Uterus (tissue), 4 donors: Measurements from ENCODE around the gene MBLAC2. TPM values are rescaled to one million over a fixed set of nuclear protein-coding genes. Genes with fewer than 3 reads are reported as not detected.

Experiments
- DNase-seq, 2 donors: peaks; one replicate each; pipeline ENCODE4 v3.0.0-alpha.2; 2019 to 2020
- H3K27ac ChIP-seq, 2 donors: fragments of 200-600 bp; sonication (generic); 1 replicate in 1 of 2; 2 replicates in 1 of 2; pipeline ENCODE4 v1.5.1; 2016 to 2018
- H3K27me3 ChIP-seq, 2 donors: fragments of 200-600 bp; sonication (generic); one replicate each; pipeline ENCODE4 v1.5.1; 2018 to 2019; ENCODE audit warnings: control low read depth in 1 of 2
- H3K36me3 ChIP-seq, 2 donors: fragments of 200-600 bp; sonication (generic); one replicate each; pipeline ENCODE4 v1.5.1; 2019; ENCODE audit warnings: control low read depth in 1 of 2
- H3K4me1 ChIP-seq, 2 donors: fragments of 200-600 bp; sonication (generic); one replicate each; pipeline ENCODE4 v1.5.1; 2018 to 2019; ENCODE audit warnings: control low read depth in 1 of 2
- H3K4me3 ChIP-seq, 2 donors: fragments of 200-600 bp; sonication (generic); 1 replicate in 1 of 2; 2 replicates in 1 of 2; pipeline ENCODE4 v1.5.1; 2018 to 2019; ENCODE audit warnings: mild to moderate bottlenecking in 1 of 2
- H3K9me3 ChIP-seq, 2 donors: fragments of 200-600 bp; sonication (generic); one replicate each; pipeline ENCODE4 v1.5.1; 2019; ENCODE audit warnings: control low read depth in 1 of 2
- POLR2A ChIP-seq, 2 donors: fragments of 450-650 bp; IDR thresholded peaks; one replicate each; pipeline ENCODE4 v1.6.1; 2016; ENCODE audit warnings: antibody characterized with exemption in 2 of 2, mild to moderate bottlenecking in 1 of 2, moderate library complexity in 1 of 2
- intact Hi-C: fragments of 100-400 bp; cut with DNase I; formaldehyde crosslinking; loops from one replicate; pipeline ENCODE4 v1.15.1; 2023; ENCODE audit warnings: low total_unique reads
- total RNA-seq, 4 donors: library from RNA; depleted of rRNA in 3 of 4; stranded (reverse); fragments of >200 nt in 3 of 4; gene quantifications; one replicate each; pipeline versions ENCODE4 v1.1.0 to v1.2.4, GENCODE V29; 2014 to 2023
- TF ChIP-seq, protein P1 (sequence below), 4 experiments: fragments of 200-600 bp in 2 of 4; fragments of 450-650 bp in 2 of 4; sonication (generic) in 2 of 4; IDR thresholded peaks; one replicate each; pipeline ENCODE4 v1.5.1; 2016 to 2019; ENCODE audit warnings: antibody characterized with exemption in 4 of 4, mild to moderate bottlenecking in 2 of 4, moderate library complexity in 1 of 4
- donor health status: DM: yes; HTN: yes; CAD: no.

MBLAC2 gene
- total RNA-seq, 4 donors from 2014 or later, result 2.9 to 16.4 (median 10.7) TPM

- Histone ChIP-seq H3K9me3 (no peaks in the 10 kb centered on the region), H3K36me3 (no peaks in the 10 kb centered on the region), H3K4me1 (no peaks in the 10 kb centered on the region), H3K27ac (peak overlapping the region; percentile 58 to 73), H3K4me3 (peak overlapping the region; percentile 80 to 93), H3K27me3 (no peaks in the 10 kb centered on the region)
- DNase-seq, result peak; percentile 18 to 21
- no peak for TF ChIP-seq POLR2A (IDR thresholded peaks at IDR 0.05)
- TF ChIP-seq, protein P1, sequence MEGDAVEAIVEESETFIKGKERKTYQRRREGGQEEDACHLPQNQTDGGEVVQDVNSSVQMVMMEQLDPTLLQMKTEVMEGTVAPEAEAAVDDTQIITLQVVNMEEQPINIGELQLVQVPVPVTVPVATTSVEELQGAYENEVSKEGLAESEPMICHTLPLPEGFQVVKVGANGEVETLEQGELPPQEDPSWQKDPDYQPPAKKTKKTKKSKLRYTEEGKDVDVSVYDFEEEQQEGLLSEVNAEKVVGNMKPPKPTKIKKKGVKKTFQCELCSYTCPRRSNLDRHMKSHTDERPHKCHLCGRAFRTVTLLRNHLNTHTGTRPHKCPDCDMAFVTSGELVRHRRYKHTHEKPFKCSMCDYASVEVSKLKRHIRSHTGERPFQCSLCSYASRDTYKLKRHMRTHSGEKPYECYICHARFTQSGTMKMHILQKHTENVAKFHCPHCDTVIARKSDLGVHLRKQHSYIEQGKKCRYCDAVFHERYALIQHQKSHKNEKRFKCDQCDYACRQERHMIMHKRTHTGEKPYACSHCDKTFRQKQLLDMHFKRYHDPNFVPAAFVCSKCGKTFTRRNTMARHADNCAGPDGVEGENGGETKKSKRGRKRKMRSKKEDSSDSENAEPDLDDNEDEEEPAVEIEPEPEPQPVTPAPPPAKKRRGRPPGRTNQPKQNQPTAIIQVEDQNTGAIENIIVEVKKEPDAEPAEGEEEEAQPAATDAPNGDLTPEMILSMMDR (IDR thresholded peaks at IDR 0.05), result no peak
- intact Hi-C loops, result no loop called here
Measured at GRCh38 chr5:90473396-90474234, 956 bp downstream of the MBLAC2 start.

DNA sequence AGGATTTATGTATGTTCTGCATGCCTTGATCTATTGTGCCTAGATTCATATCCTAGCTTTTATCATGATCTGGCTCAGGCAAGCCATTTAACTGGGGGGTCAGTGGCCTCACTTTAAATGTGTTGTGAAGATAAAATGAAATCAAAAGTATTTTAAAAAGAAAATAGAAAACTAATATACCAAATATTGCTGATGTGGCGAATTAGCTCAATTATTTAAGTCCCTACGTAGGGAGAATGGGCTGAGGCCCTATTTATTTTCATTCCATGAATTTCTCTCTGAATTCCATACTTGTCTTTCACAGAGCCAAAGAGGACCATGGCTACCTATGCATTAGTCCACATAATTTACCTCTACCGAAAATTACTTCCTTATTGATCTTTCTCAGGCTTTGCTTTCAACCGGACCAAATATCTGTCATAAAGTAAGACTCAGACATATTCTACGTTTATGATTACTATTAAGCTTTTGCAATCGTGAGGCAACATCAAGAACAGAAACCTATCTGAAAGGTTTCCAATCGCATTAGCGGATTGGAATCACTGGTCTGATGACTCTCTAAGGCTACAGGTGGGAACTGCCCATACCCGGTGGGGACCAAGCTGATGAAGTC lies 1.7 kb downstream of the MBLAC2 start:
- Histone ChIP-seq H3K4me3 (peak overlapping the region; percentile 80 to 93), H3K9me3 (no peaks in the 10 kb centered on the region), H3K27me3 (no peaks in the 10 kb centered on the region), H3K36me3 (no peaks in the 10 kb centered on the region), H3K27ac (no peak overlapping the region), H3K4me1 (no peaks in the 10 kb centered on the region)
- DNase-seq, result no peak
- intact Hi-C loops, result no loop called here
- TF ChIP-seq, protein P1 (IDR thresholded peaks at IDR 0.05), result no peak
- TF ChIP-seq POLR2A (IDR thresholded peaks at IDR 0.05), result no peak

DNA sequence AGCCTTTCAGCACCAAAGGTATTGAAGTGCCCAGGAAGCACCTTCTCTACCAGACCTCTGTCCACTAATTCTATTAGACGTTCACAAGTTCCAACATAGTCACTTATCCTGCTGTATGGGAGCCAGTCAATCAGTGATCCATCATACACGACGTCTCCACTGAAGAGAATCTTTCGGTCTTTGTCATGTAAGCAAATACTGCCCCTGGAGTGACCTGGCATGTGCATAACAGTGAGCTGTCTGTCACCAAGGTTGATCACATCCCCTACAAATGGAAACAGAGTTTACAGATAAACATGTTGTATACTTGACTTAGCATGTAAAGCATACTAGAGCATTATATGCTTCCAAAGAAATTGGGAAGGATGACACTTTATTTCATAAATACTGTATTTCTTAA lies 13.3 kb downstream of the MBLAC2 start:
- H3K4me1 ChIP-seq, result no peaks in the 10 kb centered on the region
- no peak for DNase-seq
- no peaks in the 10 kb centered on the region for H3K36me3 ChIP-seq
- TF ChIP-seq POLR2A (IDR thresholded peaks at IDR 0.05), result no peak
- TF ChIP-seq, protein P1 (IDR thresholded peaks at IDR 0.05), result no peak
- no peaks in the 10 kb centered on the region for H3K27me3 ChIP-seq
- no peak overlapping the region for H3K27ac ChIP-seq
- intact Hi-C loops, result no loop called here
- H3K9me3 ChIP-seq, result no peaks in the 10 kb centered on the region
- no peak overlapping the region for H3K4me3 ChIP-seq

DNA sequence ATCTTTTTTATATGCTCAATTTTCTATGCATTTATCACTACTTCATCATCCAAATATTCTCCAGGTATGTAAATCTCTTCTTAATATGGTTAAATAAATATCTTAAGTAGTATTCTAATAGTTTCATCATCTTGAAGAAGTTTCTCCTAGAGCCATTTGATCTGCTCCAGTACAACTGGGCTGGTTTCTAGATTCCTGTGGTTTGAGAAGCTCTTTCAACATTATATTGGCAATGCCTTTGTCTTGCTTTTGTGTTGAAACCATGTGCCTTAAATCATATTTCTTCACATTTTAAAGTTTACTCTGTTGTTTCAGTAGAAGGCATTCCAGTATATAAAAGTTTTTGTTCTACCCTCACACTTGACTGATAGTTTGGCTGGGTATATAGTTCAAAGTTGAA lies 27.6 kb downstream of the MBLAC2 start:
- Histone ChIP-seq H3K4me3 (no peak overlapping the region), H3K9me3 (no peaks in the 10 kb centered on the region), H3K27ac (no peak overlapping the region), H3K36me3 (no peaks in the 10 kb centered on the region), H3K27me3 (no peaks in the 10 kb centered on the region), H3K4me1 (no peaks in the 10 kb centered on the region)
- intact Hi-C loops, result no loop called here
- DNase-seq, result no peak
- no peak for TF ChIP-seq POLR2A (IDR thresholded peaks at IDR 0.05)

- no peak for DNase-seq
- H3K27ac ChIP-seq, result no peak overlapping the region
- no peaks in the 10 kb centered on the region for H3K36me3 ChIP-seq
- no peaks in the 10 kb centered on the region for H3K9me3 ChIP-seq
- H3K4me1 ChIP-seq, result no peaks in the 10 kb centered on the region
- TF ChIP-seq, protein P1 (IDR thresholded peaks at IDR 0.05), result no peak
- no peak for TF ChIP-seq POLR2A (IDR thresholded peaks at IDR 0.05)
- no peak overlapping the region for H3K4me3 ChIP-seq
- no peaks in the 10 kb centered on the region for H3K27me3 ChIP-seq
- intact Hi-C loops, result no loop called here
Measured at GRCh38 chr5:90440644-90441043, 33.9 kb downstream of the MBLAC2 start.
